Activated CD4-positive, alpha-beta memory T cell treated with anti-CD3 and anti-CD28 coated beads for 36 hours (primary cell): Measurements from ENCODE around the gene EREG. TPM values are rescaled to one million over a fixed set of nuclear protein-coding genes. Genes with fewer than 3 reads are reported as not detected.

Experiments
- CTCF ChIA-PET: fragments of 350-600 bp; sonication (Branson Sonifier 250); formaldehyde crosslinking; loops from one replicate; lab custom pipeline; 2021; ENCODE audit warnings: antibody characterized with exemption, inconsistent platforms; lab: Charles Lee
- POLR2A ChIA-PET: fragments of 350-600 bp; sonication (Branson Sonifier 250); formaldehyde crosslinking; loops from one replicate; lab custom pipeline; 2021; ENCODE audit warnings: antibody characterized with exemption; lab: Charles Lee
- DNase-seq: peaks from one replicate; pipeline ENCODE4 v3.0.0-alpha.2; 2020
- H3K27ac Mint-ChIP-seq: one replicate; pipeline ENCODE4 v1.8.0; 2021; ENCODE audit warnings: mixed read lengths
- H3K27me3 Mint-ChIP-seq: one replicate; pipeline ENCODE4 v1.8.0; 2021; ENCODE audit warnings: mixed read lengths
- H3K36me3 Mint-ChIP-seq: one replicate; pipeline ENCODE4 v1.8.0; 2021; ENCODE audit warnings: mixed read lengths
- H3K4me1 Mint-ChIP-seq: one replicate; pipeline ENCODE4 v1.8.0; 2021; ENCODE audit warnings: low read depth, mixed read lengths
- H3K4me3 Mint-ChIP-seq: one replicate; pipeline ENCODE4 v1.8.0; 2021; ENCODE audit warnings: mild to moderate bottlenecking, mixed read lengths
- H3K9me3 Mint-ChIP-seq: one replicate; pipeline ENCODE4 v1.8.0; 2021; ENCODE audit warnings: mixed read lengths
- intact Hi-C: fragments of 100-400 bp; cut with micrococcal nuclease; formaldehyde crosslinking; loops from one replicate; pipeline ENCODE4 v1.15.1; 2023
- total RNA-seq, 2 experiments: library from RNA; stranded (reverse); gene quantifications; one replicate each; pipeline ENCODE4 v1.2.3, GENCODE V29; 2021

Gene EREG
- total RNA-seq, 2 experiments from 2014 or later: not detected

DNA sequence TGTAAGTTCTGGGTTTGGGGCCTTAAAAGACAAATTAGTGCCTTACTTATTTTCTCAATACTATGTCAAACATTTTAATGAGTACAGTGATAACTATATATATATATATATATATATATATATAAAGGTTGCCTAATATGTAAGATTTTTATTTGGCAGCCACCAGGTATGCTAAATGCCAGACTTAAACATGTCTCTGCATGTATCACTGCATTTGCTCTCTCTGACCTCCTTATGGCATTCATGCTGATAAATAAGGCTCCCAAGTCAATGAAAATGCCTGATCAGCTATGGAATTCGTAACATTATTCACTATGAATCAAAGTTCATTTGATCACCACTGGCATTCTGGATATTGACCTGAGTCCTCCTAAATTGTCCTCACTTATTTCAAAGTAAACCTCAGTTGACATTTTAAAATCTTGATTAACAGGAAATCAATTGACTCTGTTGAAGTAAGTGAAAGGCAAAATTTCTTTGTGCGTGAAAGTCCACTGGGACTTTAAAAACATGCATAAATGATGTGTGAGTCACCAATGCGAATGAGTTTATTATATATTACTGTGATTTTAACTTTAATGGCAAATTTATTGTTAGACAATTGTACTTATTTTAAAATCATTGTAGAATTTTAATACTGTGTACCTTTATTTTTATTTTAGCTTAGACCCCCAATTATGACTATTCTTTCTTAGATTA lies 50.8 kb downstream of the EREG start:
- peaks cover 6% of the 10 kb centered on the region for H3K27me3 Mint-ChIP-seq
- no peak overlapping the region for H3K4me3 Mint-ChIP-seq
- no peak for DNase-seq
- no peaks in the 10 kb centered on the region for H3K36me3 Mint-ChIP-seq
- intact Hi-C loops: no loop called here
- ChIA-PET POLR2A (no interaction called here), CTCF (interaction anchor here (1.0 kb wide), 1 partner anchor 45 kb away, joined by 3 read pairs; no protein-coding TSS in a partner anchor)
- no peaks in the 10 kb centered on the region for H3K4me1 Mint-ChIP-seq
- H3K9me3 Mint-ChIP-seq: no peaks in the 10 kb centered on the region
- H3K27ac Mint-ChIP-seq: no peak overlapping the region

DNA sequence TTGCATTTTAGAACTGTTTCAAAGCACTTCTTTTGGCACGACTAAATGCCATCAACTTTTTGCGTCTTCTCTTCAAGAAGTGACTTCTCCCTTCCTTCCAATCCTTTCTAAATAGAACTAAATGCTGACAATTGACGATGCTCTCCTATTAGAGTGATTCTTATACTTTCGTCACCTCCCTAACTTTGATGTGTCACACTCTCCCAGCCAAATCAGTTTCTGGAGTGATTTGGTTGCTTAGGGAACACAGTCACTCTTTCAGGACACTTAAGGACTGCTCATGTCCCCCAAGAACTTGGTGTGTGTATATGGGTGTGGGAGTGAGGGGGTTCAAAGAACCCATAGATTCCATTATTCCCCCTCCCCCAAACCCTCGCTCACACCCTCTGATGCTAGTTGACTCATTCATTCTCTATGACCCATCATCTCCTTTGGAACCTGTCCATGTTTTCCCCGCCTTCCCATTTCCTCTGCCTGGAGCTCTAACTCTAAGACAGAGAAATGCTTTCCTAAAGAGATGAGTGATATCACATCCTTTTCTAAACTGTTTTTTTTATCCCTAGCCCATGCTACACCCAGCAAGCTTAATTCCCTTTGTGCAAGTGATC lies 53.2 kb downstream of the EREG start:
- Mint-ChIP-seq H3K4me1 (no peaks in the 10 kb centered on the region), H3K4me3 (no peak overlapping the region), H3K9me3 (no peaks in the 10 kb centered on the region), H3K27me3 (peaks cover 8% of the 10 kb centered on the region), H3K36me3 (no peaks in the 10 kb centered on the region), H3K27ac (no peak overlapping the region)
- no peak for DNase-seq
- POLR2A ChIA-PET: no interaction called here
- intact Hi-C loops: no loop called here
- CTCF ChIA-PET: no interaction called here

DNA sequence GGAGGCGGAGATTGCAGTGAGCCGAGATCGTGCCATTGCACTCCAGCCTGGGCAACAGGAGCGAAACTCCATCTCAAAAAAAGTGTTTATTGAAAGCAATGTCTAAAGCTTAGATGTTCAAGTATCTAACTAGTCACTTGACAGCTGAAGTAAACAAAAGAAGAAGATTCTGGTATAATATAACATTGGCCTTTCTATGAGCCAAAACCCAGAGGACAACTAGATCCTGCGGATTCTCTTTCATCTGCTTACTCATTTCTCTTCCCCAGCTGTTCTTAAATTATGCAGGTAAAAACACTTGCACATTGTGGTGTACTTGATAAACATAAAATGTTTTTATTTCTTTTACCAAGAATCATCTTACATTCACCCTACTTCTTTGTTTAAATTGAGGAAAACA lies 55.9 kb downstream of the EREG start:
- no peak for DNase-seq
- intact Hi-C loops: no loop called here
- Mint-ChIP-seq H3K27ac (no peak overlapping the region), H3K4me1 (no peaks in the 10 kb centered on the region), H3K9me3 (no peaks in the 10 kb centered on the region), H3K27me3 (peaks cover 7% of the 10 kb centered on the region), H3K4me3 (no peak overlapping the region), H3K36me3 (no peaks in the 10 kb centered on the region)
- ChIA-PET POLR2A (no interaction called here), CTCF (no interaction called here)

DNA sequence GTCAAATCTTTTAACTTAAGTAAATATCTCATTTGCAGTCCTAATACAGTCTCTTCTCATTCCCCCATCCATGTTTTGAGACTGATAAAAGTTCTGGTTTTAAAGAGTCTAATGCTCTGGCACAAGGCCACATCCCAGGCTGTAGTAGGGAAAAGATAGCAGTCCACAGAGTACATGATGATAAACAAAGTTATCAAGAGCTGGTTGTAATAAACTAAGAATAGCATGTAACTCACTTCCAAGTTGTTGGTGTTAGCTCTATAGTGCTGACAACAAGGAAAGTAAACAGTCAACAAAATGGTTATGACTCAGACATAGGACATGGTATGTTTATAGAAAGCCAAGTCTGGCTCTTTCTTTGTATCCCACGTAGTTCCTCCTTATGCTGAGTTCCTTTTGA lies 58.2 kb downstream of the EREG start:
- no peaks in the 10 kb centered on the region for H3K9me3 Mint-ChIP-seq
- H3K4me3 Mint-ChIP-seq: no peak overlapping the region
- POLR2A ChIA-PET: no interaction called here
- H3K36me3 Mint-ChIP-seq: no peaks in the 10 kb centered on the region
- intact Hi-C loops: no loop called here
- H3K27ac Mint-ChIP-seq: no peak overlapping the region
- CTCF ChIA-PET: no interaction called here
- H3K4me1 Mint-ChIP-seq: no peaks in the 10 kb centered on the region
- DNase-seq: no peak
- H3K27me3 Mint-ChIP-seq: peaks cover 4% of the 10 kb centered on the region

DNA sequence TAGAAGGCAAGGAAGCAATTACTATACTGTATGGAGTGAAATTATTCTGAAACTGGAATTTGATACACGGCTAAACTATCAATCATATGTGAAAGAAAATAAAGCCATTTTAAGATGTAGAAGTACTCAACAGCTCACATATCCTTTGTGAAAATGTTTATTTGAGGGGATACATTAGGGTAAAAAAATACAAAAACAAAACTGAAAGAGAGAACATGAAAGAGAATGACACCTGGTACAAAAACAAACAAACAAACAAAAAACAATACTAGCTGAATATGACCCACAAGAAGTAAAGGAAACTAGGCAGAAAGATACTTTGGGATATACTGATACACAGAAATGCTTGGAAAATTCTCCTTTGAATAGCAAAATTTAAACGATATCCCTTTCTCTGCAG lies 59.2 kb downstream of the EREG start:
- Mint-ChIP-seq H3K27me3 (peaks cover 4% of the 10 kb centered on the region), H3K27ac (no peak overlapping the region), H3K36me3 (no peaks in the 10 kb centered on the region), H3K9me3 (no peaks in the 10 kb centered on the region), H3K4me3 (no peak overlapping the region), H3K4me1 (no peaks in the 10 kb centered on the region)
- ChIA-PET CTCF (interaction anchor here (0.8 kb wide), 1 partner anchor 22 kb away, joined by 3 read pairs; no protein-coding TSS in a partner anchor), POLR2A (no interaction called here)
- DNase-seq: no peak
- intact Hi-C loops: no loop called here

DNA sequence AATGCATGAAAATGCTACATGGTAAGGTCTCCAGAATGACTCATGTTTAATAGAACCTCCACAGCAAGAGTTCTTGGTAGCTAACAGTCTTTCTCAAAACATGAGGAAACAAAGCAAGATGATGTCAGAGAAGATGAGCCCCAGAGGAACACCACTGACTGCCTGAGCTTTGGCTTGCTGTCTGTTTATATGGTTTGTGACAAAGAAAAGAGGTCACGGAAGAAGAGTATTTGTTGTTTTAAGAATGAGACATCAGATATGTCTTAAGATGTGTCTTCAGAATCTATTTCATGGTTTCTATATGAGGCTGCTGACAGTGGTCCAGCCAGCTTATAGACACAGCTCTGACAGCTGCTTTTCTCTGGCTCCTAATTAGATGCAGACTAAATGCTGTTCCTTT lies 61.2 kb downstream of the EREG start:
- no peaks in the 10 kb centered on the region for H3K9me3 Mint-ChIP-seq
- ChIA-PET CTCF (no interaction called here), POLR2A (no interaction called here)
- no peaks in the 10 kb centered on the region for H3K36me3 Mint-ChIP-seq
- DNase-seq: no peak
- no peaks in the 10 kb centered on the region for H3K4me1 Mint-ChIP-seq
- no peak overlapping the region for H3K4me3 Mint-ChIP-seq
- intact Hi-C loops: no loop called here
- peaks cover 4% of the 10 kb centered on the region for H3K27me3 Mint-ChIP-seq
- no peak overlapping the region for H3K27ac Mint-ChIP-seq

DNA sequence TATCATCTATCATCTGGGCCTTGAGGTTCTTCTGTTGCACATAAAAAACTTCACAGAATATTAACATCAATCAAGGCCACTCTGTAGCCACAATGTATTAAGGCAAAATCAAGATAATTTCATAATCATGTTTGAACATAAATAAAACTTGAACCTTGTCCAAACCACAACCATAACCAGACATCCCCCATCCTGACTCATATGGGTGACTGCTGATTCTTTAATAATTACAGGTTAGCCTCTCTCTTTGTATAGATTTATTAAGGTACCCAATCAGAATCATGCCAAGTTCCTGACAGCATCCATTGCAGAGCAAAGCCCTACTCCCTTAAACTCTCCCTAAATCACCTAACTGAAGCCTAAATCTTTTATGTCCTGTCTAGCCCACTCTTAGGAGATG lies 63.3 kb downstream of the EREG start:
- H3K4me1 Mint-ChIP-seq: no peaks in the 10 kb centered on the region
- intact Hi-C loops: no loop called here
- H3K4me3 Mint-ChIP-seq: no peak overlapping the region
- H3K27me3 Mint-ChIP-seq: peaks cover 2% of the 10 kb centered on the region
- H3K36me3 Mint-ChIP-seq: no peaks in the 10 kb centered on the region
- ChIA-PET POLR2A (no interaction called here), CTCF (interaction anchor here (0.7 kb wide), 1 partner anchor 241 kb away, joined by 3 read pairs; no protein-coding TSS in a partner anchor)
- H3K27ac Mint-ChIP-seq: no peak overlapping the region
- H3K9me3 Mint-ChIP-seq: no peaks in the 10 kb centered on the region
- DNase-seq: no peak

DNA sequence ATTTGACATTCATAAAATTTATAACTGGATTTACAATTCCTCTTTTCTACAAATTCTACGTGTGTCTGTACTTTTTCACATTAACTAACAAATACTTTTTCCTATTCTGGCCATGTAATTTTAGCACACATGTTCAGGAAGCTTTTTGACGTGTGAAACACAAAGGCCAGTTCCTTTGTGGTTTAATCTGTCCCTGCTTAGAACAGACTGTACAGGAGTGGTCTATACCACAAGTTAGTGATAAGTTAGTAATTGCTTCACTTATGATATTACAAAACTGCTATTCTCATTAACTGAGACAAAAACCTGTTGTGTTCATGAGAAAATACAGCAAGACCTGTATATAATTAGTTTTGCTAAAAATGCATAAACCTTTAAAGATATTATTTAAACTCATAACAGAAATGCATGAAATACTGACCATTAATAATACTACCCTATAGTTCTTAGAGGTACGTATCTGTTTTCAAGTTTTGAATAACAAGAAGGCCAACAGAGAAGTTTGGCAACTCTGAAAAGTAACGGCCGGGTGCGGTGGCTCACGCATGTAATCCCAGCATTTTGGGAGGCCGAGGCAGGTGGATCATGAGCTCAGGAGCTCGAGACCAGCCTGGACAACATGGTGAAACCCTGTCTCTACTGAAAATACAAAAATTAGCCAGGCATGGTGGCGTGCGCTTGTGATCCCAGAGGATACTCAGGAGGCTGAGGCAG lies 66.3 kb downstream of the EREG start:
- Mint-ChIP-seq H3K4me1 (no peaks in the 10 kb centered on the region), H3K36me3 (no peaks in the 10 kb centered on the region), H3K27me3 (peaks cover 2% of the 10 kb centered on the region), H3K9me3 (no peaks in the 10 kb centered on the region), H3K27ac (no peak overlapping the region), H3K4me3 (no peak overlapping the region)
- POLR2A ChIA-PET: no interaction called here
- intact Hi-C loops: no loop called here
- DNase-seq: no peak
- CTCF ChIA-PET: no interaction called here

DNA sequence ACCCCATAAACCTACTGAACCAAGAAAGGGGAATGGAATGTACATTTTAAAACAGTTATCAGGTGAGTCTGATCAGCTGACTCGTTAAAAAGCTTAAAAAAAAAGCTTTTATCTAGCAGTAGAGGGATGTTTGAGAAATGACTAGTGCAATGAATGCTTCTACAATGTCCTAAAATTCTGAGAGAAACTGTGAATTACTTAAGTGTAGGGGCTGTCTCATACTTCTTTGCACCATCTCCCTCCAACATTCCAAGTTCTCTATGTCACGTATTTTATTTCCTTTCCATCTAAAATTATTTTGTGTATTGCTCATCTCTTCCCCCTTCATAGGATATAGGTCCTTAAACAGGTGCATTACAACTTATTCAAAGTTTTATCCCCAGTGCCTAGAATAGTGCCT lies 68.1 kb downstream of the EREG start:
- Mint-ChIP-seq H3K27me3 (peaks cover 3% of the 10 kb centered on the region), H3K36me3 (no peaks in the 10 kb centered on the region), H3K4me1 (no peaks in the 10 kb centered on the region), H3K9me3 (no peaks in the 10 kb centered on the region), H3K27ac (no peak overlapping the region), H3K4me3 (no peak overlapping the region)
- POLR2A ChIA-PET: no interaction called here
- CTCF ChIA-PET: interaction anchor here (0.7 kb wide), 1 partner anchor 39 kb away, joined by 3 read pairs; no protein-coding TSS in a partner anchor
- intact Hi-C loops: no loop called here
- DNase-seq: no peak

DNA sequence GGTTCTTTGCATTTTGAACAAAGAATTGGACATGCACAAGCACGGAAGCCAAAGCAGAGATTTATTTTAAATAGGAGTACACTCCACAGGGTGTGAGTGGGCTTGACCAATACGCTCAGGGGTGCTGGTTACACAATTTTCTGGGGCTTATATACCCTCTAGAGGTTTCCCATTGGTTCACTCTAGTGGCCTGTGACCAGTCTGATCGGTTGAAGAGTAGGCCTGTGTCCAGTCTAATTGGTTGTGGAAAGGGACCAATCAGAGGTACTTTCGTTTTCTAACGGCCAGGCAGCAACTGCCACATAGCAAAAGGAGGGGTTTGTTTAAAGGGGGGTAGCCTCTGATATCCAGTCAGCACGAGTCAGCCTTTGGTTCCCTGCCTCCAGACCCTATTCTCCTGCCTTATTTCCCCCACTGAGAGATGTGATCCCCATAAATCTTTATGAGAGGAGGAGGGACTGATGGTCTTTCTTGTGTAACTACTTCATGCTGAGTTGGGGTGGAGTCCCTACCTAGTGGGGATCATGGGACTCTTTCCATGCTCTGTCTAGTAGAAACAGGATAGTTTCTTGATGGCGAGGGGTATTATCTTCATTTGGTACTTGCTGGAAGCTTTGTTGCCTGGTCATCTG lies 68.7 kb downstream of the EREG start:
- H3K4me3 Mint-ChIP-seq: no peak overlapping the region
- ChIA-PET CTCF (no interaction called here), POLR2A (no interaction called here)
- intact Hi-C loops: no loop called here
- H3K9me3 Mint-ChIP-seq: no peaks in the 10 kb centered on the region
- H3K27me3 Mint-ChIP-seq: peaks cover 3% of the 10 kb centered on the region
- DNase-seq: no peak
- H3K4me1 Mint-ChIP-seq: no peaks in the 10 kb centered on the region
- no peaks in the 10 kb centered on the region for H3K36me3 Mint-ChIP-seq
- H3K27ac Mint-ChIP-seq: no peak overlapping the region

DNA sequence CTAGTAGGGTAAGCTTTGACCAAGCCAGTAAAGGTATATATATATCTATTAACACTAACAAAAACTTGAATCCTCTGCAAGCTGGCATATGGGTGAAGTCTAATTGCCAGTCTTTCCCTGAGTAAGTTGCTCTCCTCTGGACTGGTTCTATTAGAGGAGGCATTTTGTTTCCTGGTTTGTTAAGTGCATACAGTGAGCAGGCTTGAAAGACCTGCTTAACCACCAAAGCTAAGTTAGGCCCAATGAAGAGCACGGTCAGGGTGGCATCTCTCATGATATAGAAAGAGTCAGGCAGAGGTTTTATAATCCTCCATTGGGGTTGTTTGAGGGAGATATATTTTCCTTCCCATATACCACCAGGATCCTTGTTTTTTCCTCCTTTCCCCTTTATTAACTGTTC lies 70.4 kb downstream of the EREG start:
- Mint-ChIP-seq H3K36me3 (no peaks in the 10 kb centered on the region), H3K4me1 (no peaks in the 10 kb centered on the region), H3K4me3 (no peak overlapping the region), H3K27ac (no peak overlapping the region), H3K27me3 (peaks cover 3% of the 10 kb centered on the region), H3K9me3 (no peaks in the 10 kb centered on the region)
- ChIA-PET CTCF (interaction anchor here (0.7 to 1.1 kb wide), 3 partner anchors 207 to 246 kb away, joined by 3 read pairs; no protein-coding TSS in a partner anchor), POLR2A (no interaction called here)
- intact Hi-C loops: no loop called here
- DNase-seq: no peak

DNA sequence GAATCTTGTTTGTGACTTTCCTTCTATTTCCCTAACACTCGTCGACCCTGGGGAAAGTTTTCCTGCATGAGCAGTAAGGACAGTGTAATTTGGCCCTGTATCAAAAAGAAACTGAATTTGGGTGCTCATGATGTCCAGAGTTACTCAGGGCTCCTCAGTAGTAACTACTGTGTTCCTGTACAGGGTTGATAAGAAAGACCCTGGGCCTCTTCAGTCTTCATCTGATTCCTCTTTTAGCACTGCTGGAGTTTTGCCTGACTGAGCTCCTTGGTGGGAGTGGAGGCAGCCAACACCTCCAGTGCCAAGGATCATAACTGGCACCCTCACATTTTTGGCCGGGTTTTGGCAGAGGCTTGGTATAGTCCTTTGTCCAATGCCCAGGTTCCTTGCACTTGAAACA lies 72.9 kb downstream of the EREG start:
- Mint-ChIP-seq H3K9me3 (no peaks in the 10 kb centered on the region), H3K27me3 (peaks cover 3% of the 10 kb centered on the region), H3K27ac (no peak overlapping the region), H3K4me1 (no peaks in the 10 kb centered on the region), H3K4me3 (no peak overlapping the region), H3K36me3 (no peaks in the 10 kb centered on the region)
- DNase-seq: no peak
- POLR2A ChIA-PET: no interaction called here
- CTCF ChIA-PET: no interaction called here
- intact Hi-C loops: no loop called here
